Gastrocnemius medialis (tissue), 4 donors: ENCODE results near the gene PPCDC. TPM values are rescaled to one million over a fixed set of nuclear protein-coding genes. Genes with fewer than 3 reads are reported as not detected.

Experiments used
- ATAC-seq, 2 donors: fragments of 150-250 bp; one replicate each; pipeline ENCODE4 v1.9.1; 2016
- DNase-seq, 2 donors: peaks; one replicate each; pipeline ENCODE4 v3.0.0-alpha.2; 2019
- H3K27ac ChIP-seq, 4 donors: fragments of 200-600 bp; sonication (generic); 1 replicate in 1 of 4; 2 replicates in 3 of 4; pipeline ENCODE4 v1.5.1; 2016 to 2018; ENCODE audit warnings: mild to moderate bottlenecking in 2 of 4, moderate library complexity in 1 of 4
- H3K27me3 ChIP-seq, 3 donors: fragments of 200-600 bp; sonication (generic) in 2 of 3; 1 replicate in 1 of 3; 2 replicates in 2 of 3; pipeline versions ENCODE4 v1.5.1 to v1.6.0; 2016 to 2019; ENCODE audit warnings: mild to moderate bottlenecking in 1 of 3, moderate library complexity in 1 of 3
- H3K36me3 ChIP-seq, 2 donors: fragments of 200-600 bp; sonication (generic) in 1 of 2; one replicate each; pipeline ENCODE4 v1.5.1; 2017 to 2018
- H3K4me1 ChIP-seq, 2 donors: fragments of 200-600 bp; sonication (generic) in 1 of 2; one replicate each; pipeline ENCODE4 v1.5.1; 2016 to 2017; ENCODE audit warnings: mild to moderate bottlenecking in 2 of 2
- H3K4me3 ChIP-seq, 4 donors: fragments of 200-600 bp; sonication (generic) in 3 of 4; 1 replicate in 1 of 4; 2 replicates in 3 of 4; pipeline ENCODE4 v1.5.1; 2016 to 2019; ENCODE audit warnings: mild to moderate bottlenecking in 2 of 4
- H3K9me3 ChIP-seq, 3 donors: fragments of 200-600 bp; sonication (generic) in 2 of 3; 1 replicate in 1 of 3; 2 replicates in 2 of 3; pipeline ENCODE4 v1.5.1; 2016 to 2019
- POLR2A ChIP-seq, 2 donors: fragments of 450-650 bp; IDR thresholded peaks; one replicate each; pipeline ENCODE4 v1.6.1; 2017; ENCODE audit warnings: antibody characterized with exemption in 2 of 2, mild to moderate bottlenecking in 2 of 2, moderate library complexity in 2 of 2
- in situ Hi-C, 4 donors: fragments of 200-750 bp; cut with MboI; loops; one replicate each; pipeline versions ENCODE4 v1.15.0 to v1.8.0; 2017; ENCODE audit warnings: low sequenced_read_pairs in 4 of 4
- intact Hi-C: fragments of 100-400 bp; cut with DNase I; formaldehyde crosslinking; loops from one replicate; pipeline ENCODE4 v1.15.1; 2023; ENCODE audit warnings: low total_unique reads
- total RNA-seq, 4 donors: library from RNA; depleted of rRNA; stranded (reverse); fragments of >200 nt; gene quantifications; one replicate each; pipeline versions ENCODE4 v1.1.0 to v1.2.3, GENCODE V29; 2016
- TF ChIP-seq, protein P1 (sequence below), 5 experiments: fragments of 450-650 bp in 3 of 5; fragments of 200-600 bp in 2 of 5; sonication (generic) in 2 of 5; IDR thresholded peaks in 4 of 5; conservative IDR thresholded peaks in 1 of 5; 1 replicate in 4 of 5; 2 replicates in 1 of 5; pipeline ENCODE4 v1.5.1; 2016 to 2019; ENCODE audit warnings: antibody characterized with exemption in 5 of 5, mild to moderate bottlenecking in 3 of 5, moderate library complexity in 3 of 5

Gene PPCDC
- total RNA-seq, 4 donors from 2014 or later, result 5.5 to 20.2 (median 11.9) TPM

DNA sequence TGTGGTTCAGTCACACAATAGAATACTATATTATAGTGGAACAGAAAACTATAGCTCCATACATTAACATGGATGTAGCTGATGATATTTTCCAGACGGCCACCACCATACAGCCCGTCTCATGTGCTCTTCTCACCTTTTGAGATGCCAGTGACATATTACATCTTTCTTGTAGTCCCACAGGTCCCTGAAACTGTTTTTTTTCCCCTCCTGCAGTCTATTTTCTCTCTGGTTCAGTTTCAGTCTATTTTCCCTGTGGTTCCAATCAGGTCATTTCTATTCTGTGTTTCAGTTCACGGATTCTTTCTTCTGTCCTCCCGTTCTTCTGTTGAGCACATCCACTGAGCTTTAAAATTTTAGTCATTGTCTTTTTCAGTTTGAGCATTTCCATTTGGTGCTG, 72.2 kb downstream of the PPCDC start:
- H3K4me1 ChIP-seq, result no peaks in the 10 kb centered on the region
- ATAC-seq (no peak), DNase-seq (no peak)
- H3K27ac ChIP-seq, result no peak overlapping the region
- in situ Hi-C loops, result no loop called here
- no peak for TF ChIP-seq POLR2A (IDR thresholded peaks at IDR 0.05)
- TF ChIP-seq, protein P1, sequence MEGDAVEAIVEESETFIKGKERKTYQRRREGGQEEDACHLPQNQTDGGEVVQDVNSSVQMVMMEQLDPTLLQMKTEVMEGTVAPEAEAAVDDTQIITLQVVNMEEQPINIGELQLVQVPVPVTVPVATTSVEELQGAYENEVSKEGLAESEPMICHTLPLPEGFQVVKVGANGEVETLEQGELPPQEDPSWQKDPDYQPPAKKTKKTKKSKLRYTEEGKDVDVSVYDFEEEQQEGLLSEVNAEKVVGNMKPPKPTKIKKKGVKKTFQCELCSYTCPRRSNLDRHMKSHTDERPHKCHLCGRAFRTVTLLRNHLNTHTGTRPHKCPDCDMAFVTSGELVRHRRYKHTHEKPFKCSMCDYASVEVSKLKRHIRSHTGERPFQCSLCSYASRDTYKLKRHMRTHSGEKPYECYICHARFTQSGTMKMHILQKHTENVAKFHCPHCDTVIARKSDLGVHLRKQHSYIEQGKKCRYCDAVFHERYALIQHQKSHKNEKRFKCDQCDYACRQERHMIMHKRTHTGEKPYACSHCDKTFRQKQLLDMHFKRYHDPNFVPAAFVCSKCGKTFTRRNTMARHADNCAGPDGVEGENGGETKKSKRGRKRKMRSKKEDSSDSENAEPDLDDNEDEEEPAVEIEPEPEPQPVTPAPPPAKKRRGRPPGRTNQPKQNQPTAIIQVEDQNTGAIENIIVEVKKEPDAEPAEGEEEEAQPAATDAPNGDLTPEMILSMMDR (IDR thresholded peaks at IDR 0.05 in 4 of 5, conservative IDR thresholded peaks at IDR 0.05 in 1 of 5), result no peak
- no peak overlapping the region for H3K4me3 ChIP-seq
- intact Hi-C loops, result no loop called here
- no peaks in the 10 kb centered on the region for H3K27me3 ChIP-seq
- H3K9me3 ChIP-seq, result no peaks in the 10 kb centered on the region
- no peaks in the 10 kb centered on the region for H3K36me3 ChIP-seq

DNA sequence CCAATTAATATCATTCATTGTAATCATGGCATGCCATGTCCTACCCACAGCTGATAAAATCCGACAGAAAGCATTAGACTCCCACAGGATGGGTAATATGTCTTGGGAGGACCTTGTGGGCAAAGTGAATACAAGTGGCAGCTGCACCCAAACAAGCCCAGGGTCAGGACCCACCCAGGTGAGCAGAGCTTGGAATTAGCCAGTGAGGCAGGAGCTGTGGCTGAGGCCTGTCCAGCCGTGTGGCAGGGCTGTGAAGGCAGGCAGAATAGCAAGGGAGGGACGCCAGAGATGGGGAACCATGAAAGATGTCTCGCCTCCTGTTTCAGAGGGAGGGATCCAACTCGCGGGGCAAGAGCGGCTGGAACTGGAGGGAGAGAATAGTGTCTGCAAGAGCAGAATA, 74.5 kb downstream of the PPCDC start:
- H3K27me3 ChIP-seq, result no peaks in the 10 kb centered on the region
- ATAC-seq (no peak), DNase-seq (no peak)
- H3K27ac ChIP-seq, result no peak overlapping the region
- intact Hi-C loops, result no loop called here
- in situ Hi-C loops, result no loop called here
- H3K4me1 ChIP-seq, result no peaks in the 10 kb centered on the region
- no peaks in the 10 kb centered on the region for H3K36me3 ChIP-seq
- no peak overlapping the region for H3K4me3 ChIP-seq
- no peak for TF ChIP-seq POLR2A (IDR thresholded peaks at IDR 0.05)
- TF ChIP-seq, protein P1 (IDR thresholded peaks at IDR 0.05 in 4 of 5, conservative IDR thresholded peaks at IDR 0.05 in 1 of 5), result no peak
- H3K9me3 ChIP-seq, result no peaks in the 10 kb centered on the region

DNA sequence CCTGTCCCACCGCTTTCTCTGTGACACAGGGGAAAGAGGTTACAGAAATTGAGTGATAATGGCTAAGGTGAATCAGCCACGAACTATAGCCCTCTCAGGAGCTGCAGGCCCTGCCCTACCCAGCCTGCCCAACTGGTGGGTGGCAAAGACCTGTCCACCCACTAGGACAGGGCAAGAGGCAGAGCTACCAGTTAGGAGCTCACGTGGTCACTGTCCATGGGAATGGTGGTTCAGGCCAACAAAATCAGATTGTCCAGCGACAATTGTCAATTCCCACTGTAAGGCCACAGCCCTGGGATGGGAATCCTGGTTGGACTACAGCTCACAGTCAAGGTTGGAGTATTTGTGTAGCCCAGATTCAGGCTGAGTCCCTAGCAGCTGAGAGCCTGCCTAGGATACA, 75.0 kb downstream of the PPCDC start:
- DNase-seq (no peak), ATAC-seq (no peak)
- Histone ChIP-seq H3K36me3 (no peaks in the 10 kb centered on the region), H3K9me3 (no peaks in the 10 kb centered on the region), H3K27ac (no peak overlapping the region), H3K27me3 (no peaks in the 10 kb centered on the region), H3K4me3 (no peak overlapping the region), H3K4me1 (no peaks in the 10 kb centered on the region)
- in situ Hi-C loops (no loop called here), intact Hi-C loops (no loop called here)
- no peak for TF ChIP-seq POLR2A (IDR thresholded peaks at IDR 0.05)
- TF ChIP-seq, protein P1 (IDR thresholded peaks at IDR 0.05 in 4 of 5, conservative IDR thresholded peaks at IDR 0.05 in 1 of 5), result no peak

Other genes with a start within 250 kb of the PPCDC start
- 10 to 100 TPM in 2 of 4 donors, 1 to 10 TPM in 2; 6.4 to 11.7 (median 10.8) TPM for gene CSK, start 241.5 kb upstream of the PPCDC start, total RNA-seq
- gene LMAN1L, start 210.8 kb upstream of the PPCDC start, total RNA-seq, result not detected
- gene CPLX3, start 197.0 kb upstream of the PPCDC start, total RNA-seq, result not detected
- gene ULK3, start 180.4 kb upstream of the PPCDC start, total RNA-seq, result 10 to 100 TPM; 39.0 to 56.5 (median 48.1) TPM
- 100 to 1,000 TPM in 1 of 4 donors, 10 to 100 TPM in 3; 46.3 to 122 (median 74.3) TPM for gene SCAMP2, start 150.2 kb upstream of the PPCDC start, total RNA-seq
- gene MPI, start 133.5 kb upstream of the PPCDC start, total RNA-seq, result 100 to 1,000 TPM in 2 of 4 donors, 10 to 100 TPM in 2; 66.7 to 129 (median 98.5) TPM
- gene FAM219B, start 116.7 kb upstream of the PPCDC start, total RNA-seq, result 10 to 100 TPM; 28.2 to 32.9 (median 31.2) TPM
- gene COX5A, start 85.5 kb upstream of the PPCDC start, total RNA-seq, result 100 to 1,000 TPM; 425 to 558 (median 512) TPM
- gene RPP25, start 66.8 kb upstream of the PPCDC start, total RNA-seq, result 1 to 10 TPM; 1.0 to 5.1 (median 1.9) TPM
- under 1 TPM in 1 of 4 donors, not detected in 3; 0.47 TPM for gene SCAMP5, start 28.0 kb upstream of the PPCDC start, total RNA-seq
- gene C15orf39, start 178.3 kb downstream of the PPCDC start, total RNA-seq, result 1 to 10 TPM; 1.6 to 3.8 (median 2.6) TPM
- gene GOLGA6C, start 234.7 kb downstream of the PPCDC start, total RNA-seq, result under 1 TPM in 2 of 4 donors, not detected in 2; 0.17 to 0.41 TPM